Globus pallidus (tissue), 1 donor: Measurements from ENCODE around the gene CYP2S1.
A peak's percentile ranks its signal among the peaks of the same experiment; 100 is the strongest.
"Not testable (repeated sequence)": the region's sequence is repeated elsewhere in the genome, so short reads cannot be mapped to it uniquely, and the experiment has no call there.

Experiments used
- DNase-seq: peaks from one replicate; pipeline ENCODE4 v3.0.0-alpha.2; 2015; ENCODE audit warnings: low spot score

Gene CYP2S1, protein sequence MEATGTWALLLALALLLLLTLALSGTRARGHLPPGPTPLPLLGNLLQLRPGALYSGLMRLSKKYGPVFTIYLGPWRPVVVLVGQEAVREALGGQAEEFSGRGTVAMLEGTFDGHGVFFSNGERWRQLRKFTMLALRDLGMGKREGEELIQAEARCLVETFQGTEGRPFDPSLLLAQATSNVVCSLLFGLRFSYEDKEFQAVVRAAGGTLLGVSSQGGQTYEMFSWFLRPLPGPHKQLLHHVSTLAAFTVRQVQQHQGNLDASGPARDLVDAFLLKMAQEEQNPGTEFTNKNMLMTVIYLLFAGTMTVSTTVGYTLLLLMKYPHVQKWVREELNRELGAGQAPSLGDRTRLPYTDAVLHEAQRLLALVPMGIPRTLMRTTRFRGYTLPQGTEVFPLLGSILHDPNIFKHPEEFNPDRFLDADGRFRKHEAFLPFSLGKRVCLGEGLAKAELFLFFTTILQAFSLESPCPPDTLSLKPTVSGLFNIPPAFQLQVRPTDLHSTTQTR

DNA sequence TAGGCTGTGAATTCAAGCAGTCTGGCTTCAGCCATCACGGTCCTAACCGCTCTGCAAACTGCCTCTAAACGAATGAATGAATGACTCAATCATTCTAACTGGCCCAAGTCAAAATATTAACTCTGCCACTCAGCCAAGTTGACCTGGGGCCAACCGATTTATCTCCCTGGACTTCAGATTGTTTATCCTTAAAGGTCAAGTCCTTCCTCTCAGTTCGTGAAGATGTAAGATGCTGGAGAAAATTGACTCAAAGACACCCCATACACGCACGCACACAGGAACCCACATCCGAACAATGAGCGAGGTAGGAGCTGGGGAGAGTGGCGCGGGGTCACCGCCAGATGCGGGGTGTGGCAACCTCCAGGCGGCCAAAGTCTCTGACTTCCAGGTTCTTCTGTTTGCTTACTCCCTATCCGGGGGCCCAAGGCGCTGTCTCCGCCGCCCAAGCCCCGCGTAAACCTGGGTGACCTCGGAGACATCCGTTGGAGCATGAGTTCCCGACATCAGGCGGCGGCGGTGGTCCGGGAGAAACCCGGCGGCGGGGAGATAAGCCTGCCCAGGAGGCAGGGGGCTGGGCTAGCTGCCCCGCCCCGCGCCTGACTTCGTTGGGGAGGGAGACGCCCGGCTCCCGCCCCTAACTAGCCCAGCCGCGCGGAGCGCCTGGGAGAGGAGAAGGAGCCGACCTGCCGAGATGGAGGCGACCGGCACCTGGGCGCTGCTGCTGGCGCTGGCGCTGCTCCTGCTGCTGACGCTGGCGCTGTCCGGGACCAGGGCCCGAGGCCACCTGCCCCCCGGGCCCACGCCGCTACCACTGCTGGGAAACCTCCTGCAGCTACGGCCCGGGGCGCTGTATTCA, at the start of gene CYP2S1:
Gene CYP2S1 (plus strand): TSS at position 646 of the 856 bp plus-strand sequence. CDS start 46 bp downstream, at position 692.
- no peak for DNase-seq

DNA sequence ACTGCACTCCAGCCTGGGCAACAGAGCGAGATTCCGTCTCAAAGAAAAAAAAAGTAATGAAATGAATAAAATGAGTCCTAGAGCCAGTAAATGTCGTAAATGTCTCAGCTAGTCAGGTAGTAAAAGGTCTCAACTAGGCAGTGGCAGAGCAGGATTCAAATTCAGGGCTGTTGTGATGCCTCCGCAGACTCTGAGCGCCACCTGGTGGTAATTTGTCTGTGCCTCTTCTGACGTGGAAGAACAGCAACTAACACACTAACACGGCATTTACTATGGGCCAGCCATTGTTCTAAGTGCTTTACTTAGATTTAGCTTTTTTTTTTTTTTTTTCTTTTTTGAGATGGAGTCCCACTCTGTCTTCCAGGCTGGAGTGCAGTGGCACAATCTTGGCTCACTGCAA, 48.6 kb upstream of the CYP2S1 start:
- DNase-seq = peak; percentile 63

DNA sequence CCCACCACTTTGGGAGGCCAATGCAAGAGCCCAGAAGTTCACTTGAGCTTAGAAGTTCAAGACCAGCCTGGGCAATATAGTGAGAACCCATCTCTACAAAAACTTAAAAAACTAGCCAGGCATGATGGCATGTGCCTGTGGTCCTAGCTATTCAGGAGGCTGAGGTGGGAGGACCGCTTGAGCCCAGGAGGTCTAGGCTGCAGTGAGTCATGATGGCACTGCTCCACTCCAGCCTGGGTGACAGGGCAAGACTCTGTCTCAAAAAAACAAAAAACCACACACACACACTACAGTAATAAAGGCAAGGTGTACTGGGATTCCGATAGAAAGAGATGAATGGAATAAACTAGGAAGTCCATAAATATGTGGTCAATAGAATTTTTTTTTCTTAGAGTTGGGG, 43.2 kb upstream of the CYP2S1 start:
- DNase-seq = no peak

DNA sequence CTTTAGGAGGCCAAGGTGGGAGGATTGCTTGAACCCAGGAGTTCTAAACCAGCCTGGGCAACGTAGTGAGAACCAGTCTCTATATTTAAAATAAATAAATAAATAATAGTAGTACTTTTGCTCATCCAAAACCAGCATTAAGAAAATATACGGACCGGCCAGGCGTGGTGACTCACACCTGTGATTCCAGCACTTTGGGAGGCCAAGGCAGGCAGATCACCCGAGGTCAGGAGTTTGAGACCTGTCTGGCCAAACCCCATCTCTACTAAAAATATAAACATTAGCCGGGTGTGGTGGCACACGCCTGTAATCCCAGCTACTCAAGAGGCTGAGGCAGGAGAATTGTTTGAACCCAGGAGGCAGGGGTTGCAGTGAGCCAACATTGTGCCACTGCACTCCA, 42.0 kb upstream of the CYP2S1 start:
- DNase-seq = not testable (repeated sequence)

DNA sequence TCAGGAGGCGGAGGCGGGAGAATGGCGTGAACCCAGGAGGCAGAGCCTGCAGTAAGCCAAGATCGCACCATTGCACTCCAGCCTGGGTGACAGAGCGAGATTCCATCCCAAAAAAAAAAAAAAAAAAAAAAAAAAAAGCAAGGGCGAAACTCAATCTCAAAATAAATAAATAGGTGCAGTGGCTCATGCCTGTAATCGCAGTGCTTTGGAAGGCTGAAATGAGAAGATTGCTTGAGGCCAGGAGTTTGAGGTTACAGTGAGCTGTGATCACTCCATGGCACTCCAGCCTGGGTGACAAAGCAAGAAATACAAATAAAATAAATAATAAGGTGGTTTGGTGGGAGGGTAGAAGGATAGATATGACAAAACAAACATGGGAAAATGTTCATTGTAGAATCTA, 39.0 kb upstream of the CYP2S1 start:
- no peak for DNase-seq

DNA sequence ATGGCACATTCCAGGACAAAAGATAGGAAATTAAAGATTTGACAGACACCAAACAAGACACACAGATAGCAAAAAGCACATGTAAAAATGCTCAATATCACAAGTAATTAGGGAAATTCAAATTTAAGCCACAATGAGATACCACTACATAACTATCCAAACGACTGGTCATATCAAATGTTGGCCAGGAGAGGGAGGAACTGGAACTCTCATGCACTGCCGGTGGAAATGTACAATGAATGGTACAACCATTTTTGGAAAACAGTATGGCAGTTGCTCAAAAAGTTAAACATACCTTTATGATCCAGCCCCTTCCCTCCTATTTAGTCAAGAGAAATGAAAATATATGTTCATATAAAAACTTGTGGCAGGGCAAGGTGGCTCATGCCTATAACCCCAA, 36.8 kb upstream of the CYP2S1 start:
- DNase-seq = no peak

DNA sequence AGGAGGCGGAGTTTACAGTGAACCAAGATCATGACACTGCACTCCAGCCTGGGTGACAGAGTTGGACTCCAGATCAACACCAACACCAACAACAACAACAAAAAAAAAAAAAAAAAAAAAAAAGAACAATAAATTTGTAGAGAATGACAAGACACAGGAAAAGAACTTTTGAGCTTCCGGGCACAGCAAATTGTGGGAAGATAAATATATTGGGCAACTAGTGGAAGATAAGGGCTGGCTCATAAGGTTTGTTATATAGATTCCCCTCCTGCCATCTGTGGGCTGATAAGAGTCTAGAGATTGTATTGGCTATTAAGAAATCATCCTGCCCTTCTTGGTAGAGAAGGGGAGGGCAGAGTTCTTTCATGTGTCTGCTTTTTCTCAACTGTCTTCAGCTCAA, 33.1 kb upstream of the CYP2S1 start:
- no peak for DNase-seq

DNA sequence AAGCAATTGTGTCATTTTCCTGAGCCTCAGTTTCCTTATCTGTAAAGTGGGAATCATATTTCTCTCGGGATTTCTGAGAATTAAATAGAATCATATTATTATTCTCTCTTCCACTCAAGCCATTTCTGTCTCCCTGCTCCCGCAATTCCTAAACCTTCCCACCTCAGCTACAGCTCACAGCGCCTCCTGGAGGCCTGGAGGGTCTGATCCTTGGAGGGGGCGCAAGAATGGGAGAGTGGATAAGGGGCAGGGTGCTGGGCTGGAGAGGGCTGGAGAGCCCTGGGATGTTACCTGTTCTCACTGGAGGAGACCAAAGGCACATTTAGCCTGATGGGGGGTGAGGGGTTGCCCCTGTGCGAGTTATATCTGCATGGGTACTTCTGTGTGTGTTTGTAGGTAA, 31.1 kb upstream of the CYP2S1 start:
- DNase-seq = no peak

DNA sequence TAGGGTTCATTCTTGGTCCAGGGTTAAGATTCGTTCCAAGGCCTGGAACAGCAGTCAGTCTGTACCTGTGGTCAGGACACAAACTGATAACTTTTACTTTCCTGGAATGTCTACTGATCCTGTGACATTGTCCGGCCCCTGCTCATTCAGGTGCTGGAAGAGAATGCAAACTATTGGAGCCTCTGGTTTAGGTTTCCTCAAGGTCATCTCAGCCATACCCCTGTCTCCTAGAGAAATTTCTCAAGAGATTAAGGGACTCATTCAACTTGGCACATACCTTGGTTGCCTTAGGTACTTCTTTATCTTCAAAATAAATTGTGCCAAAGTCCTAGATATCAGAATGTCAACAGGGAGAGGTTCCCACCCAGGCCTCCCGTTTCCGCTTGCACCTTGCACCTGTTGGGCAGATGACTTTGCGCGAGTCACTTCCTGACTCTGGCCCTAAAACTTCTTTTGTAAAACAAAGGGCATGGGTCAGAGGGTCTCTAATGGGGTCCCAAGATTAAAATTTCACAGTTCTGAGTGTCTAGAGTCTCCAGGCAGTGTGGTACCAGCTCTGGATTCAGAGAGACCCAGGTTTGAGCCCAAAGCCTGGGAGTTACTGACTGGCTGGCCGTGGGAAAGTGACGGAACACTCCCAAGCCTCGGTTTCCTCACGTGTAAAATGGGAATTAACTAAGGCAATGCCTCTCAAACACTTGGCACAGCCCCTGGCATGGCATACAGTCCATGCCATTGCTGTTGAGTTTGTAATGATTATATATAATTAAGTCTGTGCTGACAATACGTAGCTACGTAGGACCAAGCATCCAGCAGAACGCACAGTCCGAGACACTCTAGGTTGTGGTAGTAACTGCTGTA, 25.8 kb upstream of the CYP2S1 start:
- no peak for DNase-seq

DNA sequence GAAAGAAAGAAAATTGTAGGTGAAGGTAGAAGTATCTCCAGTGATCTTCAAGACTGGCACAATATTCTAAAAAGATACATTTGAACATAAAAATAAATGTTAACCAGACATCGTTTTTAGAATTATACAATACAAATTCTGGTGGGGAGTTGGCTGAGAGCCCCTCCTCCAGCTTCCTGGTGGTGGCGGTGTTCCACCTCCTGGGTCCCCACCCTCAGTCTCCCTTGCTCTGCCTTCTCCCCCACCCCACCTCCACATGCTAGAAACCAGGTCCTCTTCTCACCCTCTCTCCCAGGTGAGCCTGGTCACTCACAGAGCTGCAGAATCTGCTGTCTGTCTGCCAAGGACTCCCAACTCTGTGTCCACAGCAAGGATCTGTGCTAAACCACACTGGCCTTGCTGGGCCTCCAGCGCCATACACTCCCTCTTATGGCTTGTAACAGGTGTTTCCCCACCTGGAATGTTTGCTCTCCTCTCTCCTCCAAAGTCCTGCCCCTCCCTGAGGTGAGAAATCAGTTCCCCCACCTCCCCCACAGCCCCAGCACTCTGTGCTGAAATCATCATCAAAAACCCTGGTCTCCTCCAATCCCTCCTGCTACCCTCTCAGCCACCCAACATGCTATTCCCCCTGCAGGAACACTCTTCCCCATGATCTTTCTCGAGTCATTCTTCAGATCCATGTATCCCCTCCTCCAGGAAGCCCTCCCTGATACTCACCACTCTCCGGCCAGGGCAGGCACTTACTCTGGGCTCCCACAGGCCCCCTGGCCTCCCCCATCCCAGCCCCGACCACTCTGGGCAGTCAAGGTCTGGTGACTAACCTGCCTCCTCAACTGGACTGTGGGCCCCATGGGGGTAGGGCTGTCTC, 20.5 kb upstream of the CYP2S1 start:
- no peak for DNase-seq

DNA sequence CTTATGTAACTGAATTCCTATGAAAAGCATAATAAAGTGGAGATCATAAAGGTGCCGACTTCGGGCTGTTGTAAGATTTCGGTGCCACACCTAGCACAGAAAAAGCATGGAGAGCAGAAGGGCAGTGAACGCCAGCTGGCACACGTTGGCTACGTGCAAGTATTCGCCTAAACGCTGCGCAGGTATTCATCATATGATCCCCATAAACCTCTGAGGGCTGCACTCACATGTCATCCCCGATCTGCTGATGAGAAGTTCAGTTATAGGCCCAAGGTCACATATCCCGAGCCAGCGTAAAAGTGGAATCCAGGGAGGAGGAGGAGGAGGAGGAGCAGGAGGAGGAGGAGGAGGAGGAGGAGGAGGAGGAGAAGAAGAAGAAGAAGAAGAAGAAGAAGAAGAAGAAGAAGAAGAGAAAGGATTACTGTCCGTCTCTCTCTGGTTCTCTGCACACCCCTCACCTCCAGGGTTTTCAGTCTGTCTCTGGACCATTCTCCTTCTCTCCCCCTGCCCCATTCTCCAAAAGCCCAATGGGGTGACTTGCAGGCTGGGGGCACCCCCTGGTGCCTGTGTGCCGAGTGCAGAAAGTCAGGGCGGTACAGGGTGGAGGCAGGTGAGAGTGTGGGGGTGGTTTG, 18.6 kb upstream of the CYP2S1 start:
- no peak for DNase-seq

DNA sequence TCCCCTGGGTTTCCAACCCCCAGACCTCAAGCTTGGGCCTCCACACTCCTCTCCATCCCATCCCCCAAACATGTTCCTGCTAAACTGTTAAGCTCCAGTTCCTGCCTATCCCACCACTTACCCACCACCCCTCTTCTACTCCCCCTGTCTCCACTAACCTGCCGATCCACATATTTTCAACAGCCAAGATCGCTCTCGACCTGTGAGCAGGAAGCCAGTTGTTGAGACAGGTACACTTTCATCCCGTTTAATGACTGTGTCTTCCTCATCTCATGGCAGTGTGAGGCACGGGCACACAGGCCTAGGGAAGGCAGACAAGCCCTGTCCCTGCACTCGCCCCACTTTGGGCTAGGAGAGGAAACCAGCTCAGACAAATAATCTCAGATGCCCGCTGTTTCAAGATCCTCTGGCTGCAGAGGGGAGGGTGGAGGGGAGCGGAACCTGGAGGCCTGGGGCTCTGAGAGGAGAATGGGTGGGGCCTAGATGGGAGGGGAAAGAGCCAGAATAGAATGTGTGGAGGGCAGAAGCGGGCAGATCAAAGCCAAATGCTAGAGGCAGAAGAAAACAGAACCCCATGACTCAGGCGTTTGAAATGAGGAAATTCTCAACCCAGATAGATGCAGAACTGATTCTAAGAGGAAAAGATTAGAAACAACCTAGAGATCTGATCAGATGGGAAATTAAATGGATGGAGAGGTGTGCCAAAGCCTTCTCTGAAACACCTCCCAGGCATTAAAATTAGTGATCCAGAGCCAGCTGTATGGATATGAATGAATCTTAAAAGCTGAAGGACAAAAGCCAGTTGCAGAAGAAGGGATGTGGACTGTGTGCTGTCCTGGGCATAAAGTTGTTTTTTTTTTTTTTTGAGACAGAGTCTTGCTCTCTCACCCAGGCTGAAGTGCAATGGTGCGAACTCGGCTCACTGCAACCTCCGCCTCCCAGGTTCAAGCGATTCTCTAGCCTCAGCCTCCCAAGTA, 16.9 kb upstream of the CYP2S1 start:
- DNase-seq = peak; percentile 57

DNA sequence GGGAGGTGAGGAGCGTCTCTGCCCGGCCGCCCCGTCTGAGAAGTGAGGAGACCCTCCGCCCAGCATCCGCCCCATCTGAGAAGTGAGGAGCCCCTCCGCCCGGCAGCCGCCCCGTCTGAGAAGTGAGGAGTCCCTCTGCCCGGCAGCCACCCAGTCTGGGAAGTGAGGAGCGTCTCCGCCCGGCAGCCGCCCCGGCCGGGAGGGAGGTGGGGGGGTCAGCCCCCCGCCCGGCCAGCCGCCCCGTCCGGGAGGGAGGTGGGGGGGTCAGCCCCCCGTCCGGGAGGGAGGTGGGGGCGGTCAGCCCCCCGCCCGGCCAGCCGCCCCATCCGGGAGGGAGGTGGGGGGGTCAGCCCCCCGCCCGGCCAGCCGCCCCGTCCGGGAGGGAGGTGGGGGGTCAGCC, 12.8 kb upstream of the CYP2S1 start:
- DNase-seq = not testable (repeated sequence)

DNA sequence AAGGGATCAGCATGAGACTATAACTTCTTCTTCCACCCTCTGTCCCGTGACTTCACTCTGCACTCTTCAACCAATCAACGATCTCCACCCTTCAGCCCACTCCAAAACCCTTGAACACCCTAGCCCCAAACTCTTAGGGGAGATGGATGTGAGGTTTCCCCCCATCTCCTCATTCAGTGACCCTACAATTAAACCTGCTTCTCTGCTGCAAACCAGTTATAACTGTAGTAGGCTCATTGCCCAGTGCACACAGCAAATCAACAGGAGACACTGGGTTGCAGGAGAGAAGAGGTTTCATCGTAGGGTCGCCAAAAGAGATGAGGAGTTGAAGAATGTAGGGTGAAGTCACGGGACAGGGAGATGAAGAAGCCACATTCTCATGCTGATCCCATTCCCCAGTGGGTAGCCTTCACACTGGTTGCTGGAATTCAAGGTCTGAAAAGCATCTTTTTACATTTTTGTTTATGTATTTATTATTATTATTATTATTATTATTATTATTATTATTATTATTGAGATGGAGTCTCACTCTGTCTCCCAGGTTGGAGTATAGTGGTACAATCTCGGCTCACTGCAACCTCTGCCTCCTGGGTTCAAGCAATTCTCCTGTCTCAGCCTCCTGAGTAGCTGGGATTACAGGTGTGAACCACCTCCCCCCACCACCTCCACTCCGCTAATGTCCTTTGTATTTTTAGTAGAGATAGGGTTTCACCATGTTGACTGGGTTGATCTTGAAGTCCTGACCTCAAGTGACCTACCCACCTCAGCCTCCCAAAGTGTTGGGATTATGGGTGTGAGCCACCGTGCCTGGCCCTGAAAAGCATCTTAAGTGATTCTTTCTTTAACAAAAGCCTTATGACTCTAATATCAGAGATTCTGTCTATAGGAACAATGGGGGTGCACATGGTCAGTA, 5.8 kb upstream of the CYP2S1 start:
- DNase-seq = no peak

DNA sequence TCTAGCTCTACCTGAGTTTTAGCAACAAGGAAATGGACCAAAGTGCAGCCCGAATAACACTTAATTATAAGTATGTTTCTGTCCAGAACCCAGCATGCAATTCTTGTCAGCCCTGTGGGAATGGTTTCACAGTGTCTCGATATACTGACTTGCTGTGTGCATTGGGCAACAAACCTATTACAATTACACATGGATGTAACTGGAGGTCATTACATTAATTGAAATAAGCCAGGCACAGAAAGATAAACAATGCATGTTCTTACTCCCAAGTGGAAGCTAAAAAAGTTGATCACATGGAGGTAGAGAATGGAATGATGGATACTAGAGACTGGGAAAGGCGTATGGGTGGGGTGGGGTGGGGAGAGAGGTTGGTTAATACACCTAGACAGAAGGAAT, 5.1 kb upstream of the CYP2S1 start:
- DNase-seq = no peak

DNA sequence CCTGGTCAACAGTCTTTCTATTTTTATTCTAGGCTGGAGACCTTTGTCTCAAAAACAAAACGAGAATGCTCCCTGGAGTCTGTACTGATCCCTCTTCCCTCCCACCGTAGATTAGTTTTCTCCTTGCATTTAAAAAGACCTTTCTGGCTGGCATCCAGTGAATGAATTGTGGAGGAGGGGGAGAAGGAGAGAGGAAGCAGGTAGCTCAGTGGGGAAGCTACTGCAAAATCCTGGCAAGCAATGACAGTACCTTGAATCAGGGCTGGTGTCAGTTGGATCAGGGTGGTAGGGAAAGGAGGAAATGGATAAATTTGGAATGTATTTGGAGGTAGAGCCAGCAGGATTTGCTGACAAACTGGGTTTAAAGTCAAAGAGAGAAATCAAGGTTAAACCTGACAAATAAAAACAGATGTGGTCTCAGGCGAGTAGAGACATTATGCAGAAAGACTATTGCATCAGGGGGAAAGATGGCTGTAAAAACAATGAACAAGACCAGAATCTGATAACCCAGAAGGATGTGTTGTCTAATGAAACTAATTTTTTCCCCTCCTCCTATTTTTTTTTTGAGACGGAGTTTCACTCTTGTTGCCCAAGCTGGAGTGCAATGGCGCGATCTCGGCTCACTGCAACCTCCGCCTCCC, 3.5 kb upstream of the CYP2S1 start:
- no peak for DNase-seq

DNA sequence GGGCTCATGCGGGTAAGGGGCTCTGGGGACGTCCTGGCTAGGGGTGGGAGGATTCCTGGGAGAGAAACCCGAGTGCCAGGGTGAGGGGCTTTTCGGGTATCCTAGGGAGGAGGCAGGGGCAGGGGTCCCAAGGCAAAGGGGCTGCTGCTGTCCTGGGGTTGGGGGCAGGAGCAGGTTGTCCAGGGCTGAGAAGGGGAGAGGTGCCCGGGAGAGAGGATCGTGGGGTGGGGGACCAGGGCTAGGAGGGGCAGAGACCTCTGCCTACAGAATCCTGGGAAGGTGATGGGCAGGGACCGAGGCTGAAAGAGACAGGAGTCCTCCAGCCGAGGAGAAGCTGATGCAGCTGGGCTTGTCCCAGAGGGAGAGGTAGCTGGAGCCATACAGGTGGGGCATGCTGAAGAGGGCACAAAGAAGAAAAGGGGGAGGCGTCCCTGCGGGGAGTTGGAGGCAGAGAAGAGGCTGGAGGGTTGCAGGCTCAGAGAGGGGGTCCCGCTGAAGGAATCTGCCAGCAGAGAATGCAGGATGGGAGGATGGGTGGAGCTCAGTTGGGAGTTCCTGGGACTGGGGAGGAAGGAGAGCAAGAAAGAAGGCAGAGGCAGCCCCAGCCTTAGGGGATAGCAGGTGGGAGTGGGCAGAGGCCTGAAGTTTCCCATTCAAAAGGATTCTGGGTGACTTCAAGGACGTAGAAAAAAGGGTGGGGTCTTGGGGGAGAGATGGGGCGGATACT, 574 bp downstream of the CYP2S1 start:
- no peak for DNase-seq
